ENCODE measurements around the gene CAB39L. TPM values are rescaled to one million over a fixed set of nuclear protein-coding genes. Genes with fewer than 3 reads are reported as not detected.

CAB39L gene
- total RNA-seq, 1 experiment from 2014 or later, result 51.9 TPM

DNA sequence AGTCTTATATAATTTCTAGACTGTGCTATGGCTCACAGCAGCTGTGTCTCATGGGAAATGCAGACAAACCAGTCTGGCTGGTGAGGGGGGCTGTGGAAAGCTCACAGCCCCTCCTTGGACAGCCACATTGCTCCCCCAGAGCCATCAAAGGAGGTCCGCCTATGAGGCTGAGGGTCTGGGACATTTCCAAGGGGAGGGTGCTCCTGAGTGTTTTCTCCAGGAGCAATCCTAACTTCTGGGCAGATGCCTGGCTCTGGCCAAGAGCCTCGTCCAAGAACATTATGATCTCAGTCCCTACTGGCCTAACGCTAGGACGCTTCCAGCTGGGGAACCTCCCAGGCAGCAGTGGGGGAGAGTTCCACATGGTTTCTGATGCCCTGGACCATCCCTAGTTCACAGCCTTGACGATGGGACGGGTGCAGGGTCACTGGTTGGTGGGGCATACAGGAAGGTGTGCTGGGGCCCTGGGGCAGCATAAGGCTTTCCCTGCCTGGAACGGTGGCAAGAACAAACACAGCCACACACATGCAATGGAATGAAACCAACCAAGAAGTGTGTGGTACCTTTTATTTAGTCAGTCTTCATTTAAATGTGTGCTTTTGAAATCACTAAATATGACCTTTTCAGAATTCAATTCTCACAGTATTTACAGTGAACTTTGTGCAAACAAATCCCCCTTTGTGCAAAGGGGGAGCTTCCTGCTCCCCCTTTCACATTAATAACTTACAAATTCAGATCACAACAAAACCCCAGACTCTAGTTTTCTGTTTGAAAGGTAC, 135.6 kb downstream of the CAB39L start:
- DNase-seq, result no peak
- H3K4me1 ChIP-seq (ENCODE audit: low read length), result peaks cover 54% of the 10 kb centered on the region
- no peaks in the 10 kb centered on the region for H3K9me3 ChIP-seq (ENCODE audit: low read length)
- no peaks in the 10 kb centered on the region for H3K27me3 ChIP-seq (ENCODE audit: low read length)
- no peak overlapping the region for H3K9ac ChIP-seq (ENCODE audit: low read length)
- peak overlapping the region; percentile 38; the same call in 1 of the 2 replicates for H2AFZ ChIP-seq (ENCODE audit: low read length)
- no peaks in the 10 kb centered on the region for H3K79me2 ChIP-seq (ENCODE audit: low read length)
- H3K4me3 ChIP-seq (ENCODE audit: low read length), result no peak overlapping the region
- H3K4me2 ChIP-seq (ENCODE audit: low read depth, low read length, poor library complexity, severe bottlenecking), result peak overlapping the region; percentile 14
- peak overlapping the region; percentile 51 for H3K27ac ChIP-seq (ENCODE audit: low read length)
- H4K20me1 ChIP-seq (ENCODE audit: insufficient read depth, low read depth, low read length), result no peaks in the 10 kb centered on the region
- peaks cover 6% of the 10 kb centered on the region; the same call in 1 of the 2 replicates for H3K36me3 ChIP-seq (ENCODE audit: insufficient read depth, low read length)
- no peaks in the 10 kb centered on the region for H3K9me2 ChIP-seq (replicated peaks; ENCODE audit: insufficient read depth, low read length)

GRCh38 chr13:49307365-49307764, 136.5 kb downstream of the CAB39L start:
- H3K27ac ChIP-seq (ENCODE audit: low read length), result peak overlapping the region; percentile 51
- no peaks in the 10 kb centered on the region for H3K27me3 ChIP-seq (ENCODE audit: low read length)
- no peaks in the 10 kb centered on the region for H3K9me3 ChIP-seq (ENCODE audit: low read length)
- H3K36me3 ChIP-seq (ENCODE audit: insufficient read depth, low read length), result peaks cover 6% of the 10 kb centered on the region; the same call in 1 of the 2 replicates
- H3K79me2 ChIP-seq (ENCODE audit: low read length), result no peaks in the 10 kb centered on the region
- DNase-seq, result no peak
- H3K9me2 ChIP-seq (replicated peaks; ENCODE audit: insufficient read depth, low read length), result no peaks in the 10 kb centered on the region
- no peak overlapping the region for H3K9ac ChIP-seq (ENCODE audit: low read length)
- peak overlapping the region; percentile 38; the same call in 1 of the 2 replicates for H2AFZ ChIP-seq (ENCODE audit: low read length)
- peaks cover 63% of the 10 kb centered on the region for H3K4me1 ChIP-seq (ENCODE audit: low read length)
- peak overlapping the region; percentile 14 for H3K4me2 ChIP-seq (ENCODE audit: low read depth, low read length, poor library complexity, severe bottlenecking)
- no peak overlapping the region for H3K4me3 ChIP-seq (ENCODE audit: low read length)
- no peaks in the 10 kb centered on the region for H4K20me1 ChIP-seq (ENCODE audit: insufficient read depth, low read depth, low read length)

DNA sequence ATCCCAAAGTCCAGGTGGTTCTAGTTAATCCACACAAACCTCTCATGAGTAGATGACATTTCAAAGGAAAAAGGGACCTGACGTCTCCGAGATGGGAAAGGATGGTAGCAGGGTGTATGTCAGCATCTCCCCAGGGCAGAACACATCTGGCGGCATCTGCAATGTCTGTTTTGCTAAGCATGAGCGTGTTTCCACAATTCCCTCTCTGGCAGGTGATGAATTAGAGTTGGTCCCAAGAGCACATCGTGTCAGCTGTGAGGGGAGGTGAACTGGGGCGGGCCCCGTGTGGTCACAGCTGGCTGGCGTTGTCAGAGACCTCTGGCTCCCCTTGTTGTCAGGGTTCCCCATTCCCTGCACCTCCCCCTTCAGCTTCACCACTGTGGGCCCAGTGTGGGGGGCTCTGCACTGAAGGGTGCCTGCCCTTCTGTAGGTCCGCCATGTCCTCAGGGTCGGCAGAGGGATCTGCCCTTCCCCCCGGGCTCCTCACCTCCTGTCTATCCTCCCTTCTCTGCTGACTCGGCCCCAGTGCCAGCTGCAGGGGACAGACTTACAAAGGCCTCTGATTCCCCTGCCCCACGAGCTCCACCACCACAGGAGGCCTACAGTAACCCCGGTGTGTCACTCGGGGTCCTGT, 138.0 kb downstream of the CAB39L start:
- Histone ChIP-seq H4K20me1 (ENCODE audit: insufficient read depth, low read depth, low read length) (no peaks in the 10 kb centered on the region), H3K9me2 (replicated peaks; ENCODE audit: insufficient read depth, low read length) (no peaks in the 10 kb centered on the region), H2AFZ (ENCODE audit: low read length) (no peak overlapping the region), H3K9me3 (ENCODE audit: low read length) (no peaks in the 10 kb centered on the region), H3K4me3 (ENCODE audit: low read length) (peak overlapping the region; percentile 35), H3K27me3 (ENCODE audit: low read length) (no peaks in the 10 kb centered on the region), H3K4me2 (ENCODE audit: low read depth, low read length, poor library complexity, severe bottlenecking) (peak overlapping the region; percentile 60), H3K4me1 (ENCODE audit: low read length) (peaks cover 78% of the 10 kb centered on the region), H3K79me2 (ENCODE audit: low read length) (no peaks in the 10 kb centered on the region), H3K27ac (ENCODE audit: low read length) (peak overlapping the region; percentile 83), H3K9ac (ENCODE audit: low read length) (peak overlapping the region; percentile 35), H3K36me3 (ENCODE audit: insufficient read depth, low read length) (peaks cover 6% of the 10 kb centered on the region; the same call in 1 of the 2 replicates)
- peak; percentile 81 for DNase-seq

- peak overlapping the region; percentile 35 for H3K4me3 ChIP-seq (ENCODE audit: low read length)
- H3K27ac ChIP-seq (ENCODE audit: low read length), result peak overlapping the region; percentile 83
- H3K9me2 ChIP-seq (replicated peaks; ENCODE audit: insufficient read depth, low read length), result no peaks in the 10 kb centered on the region
- H4K20me1 ChIP-seq (ENCODE audit: insufficient read depth, low read depth, low read length), result no peaks in the 10 kb centered on the region
- H3K79me2 ChIP-seq (ENCODE audit: low read length), result no peaks in the 10 kb centered on the region
- DNase-seq, result no peak
- H3K9ac ChIP-seq (ENCODE audit: low read length), result peak overlapping the region; percentile 35; the same call in 1 of the 2 replicates
- peaks cover 6% of the 10 kb centered on the region; the same call in 1 of the 2 replicates for H3K36me3 ChIP-seq (ENCODE audit: insufficient read depth, low read length)
- no peaks in the 10 kb centered on the region for H3K27me3 ChIP-seq (ENCODE audit: low read length)
- H2AFZ ChIP-seq (ENCODE audit: low read length), result no peak overlapping the region
- peaks cover 82% of the 10 kb centered on the region for H3K4me1 ChIP-seq (ENCODE audit: low read length)
- H3K4me2 ChIP-seq (ENCODE audit: low read depth, low read length, poor library complexity, severe bottlenecking), result peak overlapping the region; percentile 60
- H3K9me3 ChIP-seq (ENCODE audit: low read length), result no peaks in the 10 kb centered on the region
Observed at GRCh38 chr13:49304763-49305700, 138.8 kb downstream of the CAB39L start.

DNA sequence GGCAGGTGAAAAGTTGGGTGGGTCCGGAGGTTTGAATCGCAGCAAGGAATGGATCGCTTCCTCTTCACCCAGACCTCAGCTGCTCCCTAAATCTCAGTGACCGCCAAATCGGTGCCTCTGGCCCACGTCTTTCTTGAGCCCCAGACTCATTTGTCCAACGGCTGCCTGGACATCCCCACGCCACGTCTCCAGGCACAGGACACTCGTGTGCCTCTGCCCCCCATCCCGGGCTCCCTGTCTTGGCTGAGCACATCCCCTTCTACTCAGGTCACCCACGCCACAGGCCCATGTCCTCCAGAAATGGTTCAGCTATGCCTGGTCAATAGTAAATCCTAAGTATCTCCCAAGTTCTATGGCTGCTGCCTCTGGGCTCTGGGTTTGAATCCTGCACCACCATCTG, 139.5 kb downstream of the CAB39L start:
- H2AFZ ChIP-seq (ENCODE audit: low read length), result no peak overlapping the region
- peaks cover 82% of the 10 kb centered on the region for H3K4me1 ChIP-seq (ENCODE audit: low read length)
- no peaks in the 10 kb centered on the region for H3K27me3 ChIP-seq (ENCODE audit: low read length)
- H4K20me1 ChIP-seq (ENCODE audit: insufficient read depth, low read depth, low read length), result no peaks in the 10 kb centered on the region
- H3K9ac ChIP-seq (ENCODE audit: low read length), result no peak overlapping the region
- H3K79me2 ChIP-seq (ENCODE audit: low read length), result no peaks in the 10 kb centered on the region
- no peak for DNase-seq
- no peaks in the 10 kb centered on the region for H3K9me3 ChIP-seq (ENCODE audit: low read length)
- H3K27ac ChIP-seq (ENCODE audit: low read length), result peak overlapping the region; percentile 83
- H3K4me3 ChIP-seq (ENCODE audit: low read length), result no peak overlapping the region
- H3K36me3 ChIP-seq (ENCODE audit: insufficient read depth, low read length), result peaks cover 6% of the 10 kb centered on the region; the same call in 1 of the 2 replicates
- H3K4me2 ChIP-seq (ENCODE audit: low read depth, low read length, poor library complexity, severe bottlenecking), result no peak overlapping the region
- no peaks in the 10 kb centered on the region for H3K9me2 ChIP-seq (replicated peaks; ENCODE audit: insufficient read depth, low read length)

DNA sequence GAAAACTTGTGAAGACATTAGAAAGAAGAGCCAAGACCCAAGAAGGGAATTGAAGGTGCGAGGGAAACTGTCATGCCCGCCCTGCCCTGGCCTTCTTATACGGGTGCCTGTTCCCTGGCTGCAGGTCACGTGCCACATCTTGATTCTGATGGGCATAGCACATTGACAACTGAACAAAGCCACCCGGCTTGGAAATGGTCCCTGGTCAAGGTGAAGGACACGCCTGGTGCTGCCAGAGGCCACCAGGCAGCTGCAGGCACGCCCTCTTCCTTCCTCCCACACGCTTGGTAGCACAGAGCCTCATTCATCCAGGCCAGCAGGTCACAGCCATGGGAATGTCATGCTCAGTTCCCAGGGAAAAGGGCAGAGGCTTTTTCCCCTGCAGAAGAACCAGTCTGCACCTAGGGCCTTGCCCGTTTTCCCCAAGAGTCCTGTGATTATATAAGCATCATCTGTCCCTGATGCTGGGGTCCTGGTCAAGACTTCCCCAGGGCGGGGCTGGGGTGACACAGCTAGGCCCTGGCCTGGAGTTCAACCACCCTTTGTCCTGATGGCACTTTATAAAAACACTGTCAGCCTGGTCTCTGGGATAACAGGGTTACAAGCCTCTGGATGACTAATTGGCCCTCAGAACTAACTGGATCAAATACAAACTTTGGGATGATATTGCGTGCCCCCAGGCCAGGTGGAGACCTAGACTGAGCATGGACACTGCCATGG, 140.2 kb downstream of the CAB39L start:
- Histone ChIP-seq H3K79me2 (ENCODE audit: low read length) (no peaks in the 10 kb centered on the region), H3K27ac (ENCODE audit: low read length) (peak overlapping the region; percentile 82), H3K4me3 (ENCODE audit: low read length) (no peak overlapping the region), H3K9me3 (ENCODE audit: low read length) (no peaks in the 10 kb centered on the region), H3K9ac (ENCODE audit: low read length) (peak overlapping the region; percentile 54; the same call in 1 of the 2 replicates), H4K20me1 (ENCODE audit: insufficient read depth, low read depth, low read length) (no peaks in the 10 kb centered on the region), H3K4me1 (ENCODE audit: low read length) (peaks cover 79% of the 10 kb centered on the region), H3K4me2 (ENCODE audit: low read depth, low read length, poor library complexity, severe bottlenecking) (peak overlapping the region; percentile 24), H2AFZ (ENCODE audit: low read length) (no peak overlapping the region), H3K36me3 (ENCODE audit: insufficient read depth, low read length) (peaks cover 6% of the 10 kb centered on the region; the same call in 1 of the 2 replicates), H3K27me3 (ENCODE audit: low read length) (no peaks in the 10 kb centered on the region), H3K9me2 (replicated peaks; ENCODE audit: insufficient read depth, low read length) (no peaks in the 10 kb centered on the region)
- no peak for DNase-seq

DNA sequence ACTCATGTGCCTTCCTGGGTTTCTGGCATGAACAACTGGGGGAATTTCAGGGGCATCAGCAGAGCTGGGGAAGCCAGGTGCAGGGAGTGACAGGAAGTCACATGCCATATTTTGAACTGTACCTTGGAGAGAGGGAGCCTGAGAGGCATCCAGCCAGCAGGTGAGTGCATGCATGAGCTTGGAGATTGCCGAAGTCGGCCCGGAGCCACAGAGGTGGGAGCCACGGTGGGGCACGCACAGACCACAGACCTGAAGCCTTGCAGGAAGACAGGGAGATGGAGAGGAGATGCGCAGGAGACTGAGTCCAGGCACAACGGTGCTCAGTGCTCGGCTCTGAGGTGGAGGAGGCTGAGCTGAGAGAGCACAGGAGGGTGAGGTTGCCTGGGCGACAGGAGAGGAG, 141.0 kb downstream of the CAB39L start:
- peaks cover 6% of the 10 kb centered on the region; the same call in 1 of the 2 replicates for H3K36me3 ChIP-seq (ENCODE audit: insufficient read depth, low read length)
- H3K9me3 ChIP-seq (ENCODE audit: low read length), result no peaks in the 10 kb centered on the region
- peak overlapping the region; percentile 82 for H3K27ac ChIP-seq (ENCODE audit: low read length)
- no peak for DNase-seq
- no peak overlapping the region for H2AFZ ChIP-seq (ENCODE audit: low read length)
- peaks cover 73% of the 10 kb centered on the region for H3K4me1 ChIP-seq (ENCODE audit: low read length)
- H4K20me1 ChIP-seq (ENCODE audit: insufficient read depth, low read depth, low read length), result no peaks in the 10 kb centered on the region
- H3K9me2 ChIP-seq (replicated peaks; ENCODE audit: insufficient read depth, low read length), result no peaks in the 10 kb centered on the region
- H3K27me3 ChIP-seq (ENCODE audit: low read length), result no peaks in the 10 kb centered on the region
- no peak overlapping the region; the same call in 1 of the 2 replicates for H3K4me3 ChIP-seq (ENCODE audit: low read length)
- no peaks in the 10 kb centered on the region for H3K79me2 ChIP-seq (ENCODE audit: low read length)
- H3K4me2 ChIP-seq (ENCODE audit: low read depth, low read length, poor library complexity, severe bottlenecking), result peak overlapping the region; percentile 31
- H3K9ac ChIP-seq (ENCODE audit: low read length), result peak overlapping the region; percentile 54; the same call in 1 of the 2 replicates

Data from Karpas-422 (cell line).